GM21515 (cell line): Measurements from ENCODE around the gene ACY1.

ENCODE experiments used
- ATAC-seq: cut with Tn5 transposase; IDR thresholded peaks from one replicate; pipeline ENCODE4 v1.9.1; 2021; ENCODE audit not compliant: unreplicated experiment

Gene ACY1

GRCh38 chr3:51945926-51946705, 37.2 kb upstream of the ACY1 start:
- ATAC-seq, result no peak

GRCh38 chr3:51946796-51947195, 36.5 kb upstream of the ACY1 start:
- ATAC-seq, result no peak

GRCh38 chr3:51947215-51947900, 36.0 kb upstream of the ACY1 start:
- no peak for ATAC-seq

DNA sequence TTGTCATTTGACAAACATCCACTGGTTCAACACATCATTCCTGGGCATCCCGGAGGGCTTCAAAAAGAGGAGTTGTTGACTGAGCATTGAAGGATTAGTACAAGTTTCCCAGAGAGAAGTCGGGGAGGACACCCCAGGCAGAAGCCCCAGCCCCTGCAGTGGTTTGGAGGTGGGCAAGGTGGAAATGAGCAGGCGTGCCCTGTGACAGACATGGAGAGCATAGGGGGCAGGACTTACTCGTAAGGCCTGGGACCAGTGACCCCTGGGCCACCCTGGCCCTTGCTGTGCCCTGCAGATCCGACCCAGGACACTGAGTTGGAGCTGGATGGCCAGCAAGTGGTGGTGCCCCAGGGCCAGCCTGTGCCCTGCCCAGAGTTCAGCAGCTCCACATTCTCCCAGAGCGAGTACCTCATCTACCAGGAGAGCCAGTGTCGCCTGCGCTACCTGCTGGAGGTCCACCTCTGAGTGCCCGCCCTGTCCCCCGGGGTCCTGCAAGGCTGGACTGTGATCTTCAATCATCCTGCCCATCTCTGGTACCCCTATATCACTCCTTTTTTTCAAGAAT, 35.2 kb upstream of the ACY1 start:
- no peak for ATAC-seq

- ATAC-seq, result no peak
Measured at GRCh38 chr3:51949121-51949520, 34.2 kb upstream of the ACY1 start.

DNA sequence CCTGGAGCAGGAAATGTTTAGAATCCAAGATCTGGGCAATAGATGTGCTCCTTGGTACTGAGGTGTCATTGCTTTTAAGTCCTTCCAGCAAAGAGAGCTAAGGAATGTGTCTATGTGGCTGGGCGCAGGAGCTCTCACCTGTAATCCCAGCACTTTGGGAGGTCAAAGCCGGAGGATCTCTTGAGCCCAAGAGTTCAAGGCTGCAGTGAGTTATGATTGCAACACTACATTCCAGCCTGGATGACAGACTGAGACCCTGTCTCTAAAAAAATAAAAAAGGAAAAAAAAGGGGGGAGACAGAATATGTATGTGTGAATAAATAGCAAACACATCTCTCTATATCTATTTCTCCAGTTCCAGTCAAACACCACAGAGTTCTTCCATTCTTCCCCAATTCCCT, 32.4 kb upstream of the ACY1 start:
- no peak for ATAC-seq

DNA sequence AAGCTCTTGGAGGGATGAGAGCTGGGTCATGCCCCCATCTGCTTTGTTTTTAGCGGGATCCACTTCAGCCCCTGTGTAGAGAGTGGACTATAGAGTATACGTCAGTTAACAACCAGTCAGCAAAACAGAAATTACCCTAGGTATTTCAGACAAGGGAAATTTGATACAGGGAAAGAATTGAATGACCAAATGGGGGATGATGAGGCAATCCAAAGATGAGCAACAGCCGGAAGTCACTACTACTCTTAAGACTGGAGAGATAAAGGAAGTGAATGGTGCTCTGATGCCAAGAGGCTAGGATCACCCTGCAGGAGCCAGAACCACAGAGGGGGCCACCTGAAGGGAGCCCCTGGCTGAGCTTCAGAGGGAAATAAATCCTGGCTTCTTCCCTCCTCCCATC, 29.9 kb upstream of the ACY1 start:
- no peak for ATAC-seq

- no peak for ATAC-seq
Measured at GRCh38 chr3:51954105-51954504, 29.2 kb upstream of the ACY1 start.

GRCh38 chr3:51954713-51955112, 28.6 kb upstream of the ACY1 start:
- ATAC-seq, result no peak

GRCh38 chr3:51955175-51955892, 28.0 kb upstream of the ACY1 start, which contains the start of gene GPR62:
Gene GPR62 (plus strand): TSS chr3:51955381. CDS start chr3:51955653, 272 bp downstream.
- ATAC-seq, result no peak

GRCh38 chr3:51955893-51956770, 27.2 kb upstream of the ACY1 start:
- ATAC-seq, result no peak

- ATAC-seq, result no peak
Measured at GRCh38 chr3:51957520-51958205, 25.7 kb upstream of the ACY1 start.

DNA sequence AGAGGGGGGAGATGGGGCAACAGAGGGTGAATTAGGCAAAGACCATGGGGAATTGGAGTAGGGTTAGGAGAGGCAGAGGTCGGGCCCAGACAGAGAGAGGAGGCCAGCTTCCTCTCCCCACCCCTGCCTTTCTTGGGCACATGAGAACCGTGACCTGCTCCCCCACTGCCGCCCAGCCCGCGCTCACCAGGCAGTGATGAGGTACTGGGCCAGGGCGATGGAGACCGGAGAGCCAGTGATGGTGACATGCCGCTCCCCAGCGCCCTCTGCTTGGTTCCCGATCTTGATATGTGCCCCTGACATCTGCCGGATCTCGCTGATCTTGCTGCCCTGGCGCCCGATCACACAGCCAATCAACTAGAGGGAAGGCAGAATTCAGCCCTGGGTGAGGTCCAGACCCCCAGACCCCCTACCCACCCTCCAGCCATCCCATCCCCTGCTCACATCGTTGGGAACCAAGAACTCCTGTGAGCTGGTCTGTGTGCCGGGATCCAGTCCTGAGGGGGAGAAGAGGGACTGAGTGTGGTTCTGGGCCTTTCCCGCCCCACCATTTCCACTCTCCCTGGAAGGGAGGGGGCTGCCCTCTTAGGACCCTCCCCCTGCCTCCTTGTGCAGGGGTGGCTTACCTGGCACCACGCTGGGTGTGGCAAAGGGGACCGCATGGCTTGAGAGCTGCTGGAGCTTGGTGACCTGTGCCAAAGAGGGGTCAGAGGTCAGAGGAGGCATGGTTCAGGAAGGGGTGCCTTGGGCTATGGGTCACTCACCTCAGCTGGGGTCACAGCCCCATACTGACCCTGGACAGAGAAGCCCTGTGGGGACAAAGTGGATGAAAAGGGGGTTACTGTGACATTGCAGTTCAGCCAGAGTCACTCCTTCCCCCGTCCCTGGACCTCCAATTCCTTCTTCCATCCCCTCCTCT, 24.5 kb upstream of the ACY1 start:
- ATAC-seq, result no peak

- no peak for ATAC-seq
Measured at GRCh38 chr3:51959651-51960050, 23.7 kb upstream of the ACY1 start.

- ATAC-seq, result no peak
Measured at GRCh38 chr3:51960386-51960785, 22.9 kb upstream of the ACY1 start.

GRCh38 chr3:51961011-51961410, 22.3 kb upstream of the ACY1 start:
- no peak for ATAC-seq

DNA sequence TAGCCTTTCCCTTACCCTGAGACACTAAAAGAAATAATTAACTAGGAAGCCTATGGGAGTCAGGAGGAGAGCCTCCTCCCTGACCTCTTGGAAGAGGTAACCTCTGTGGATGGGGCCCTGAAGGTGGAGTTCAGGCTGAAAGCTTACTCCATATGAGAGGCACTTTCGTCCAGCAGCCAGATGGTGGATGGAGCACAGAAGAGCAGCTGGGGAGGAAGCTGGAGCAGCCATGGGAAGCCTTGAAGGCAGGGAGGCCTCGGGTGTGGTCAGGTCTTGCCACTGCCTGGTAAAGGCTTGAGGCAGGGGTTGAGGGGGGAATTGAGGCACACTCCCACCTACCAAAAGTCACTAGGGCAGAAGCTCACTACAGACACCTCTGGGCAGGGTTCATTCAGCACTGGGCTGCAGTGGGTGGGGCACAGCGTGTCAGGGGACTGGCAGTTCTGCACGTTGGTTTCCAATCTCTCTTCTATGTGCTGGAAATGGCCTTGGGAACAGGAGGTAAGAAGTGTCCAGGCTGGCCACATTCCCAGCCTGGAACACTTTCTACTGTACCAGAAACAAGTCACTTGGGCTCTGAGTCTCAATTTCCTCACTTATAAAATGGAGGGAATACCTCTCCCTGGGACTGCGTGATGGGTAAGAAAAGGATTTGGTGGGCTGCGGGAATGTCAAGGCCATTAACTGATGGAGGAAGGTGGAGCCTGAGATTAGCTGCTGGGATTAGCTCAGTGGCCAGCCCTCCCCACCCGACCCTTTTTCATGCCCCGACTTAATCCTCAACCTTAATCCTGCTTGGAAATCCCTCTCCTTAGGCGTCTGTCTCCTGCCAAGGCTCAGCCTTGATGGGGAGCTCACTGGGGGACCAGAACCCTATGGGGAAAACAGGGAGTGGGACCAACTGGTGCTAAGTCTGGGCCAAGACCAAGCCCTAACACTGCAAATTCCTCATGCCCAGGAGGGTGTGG, 21.4 kb upstream of the ACY1 start:
- ATAC-seq, result no peak
